Inferior parietal cortex (tissue), 1 donor: ENCODE data around the gene FOXN3.

Experiments
- DNase-seq: peaks from one replicate; pipeline ENCODE4 v3.0.0-alpha.2; 2016; ENCODE audit errors: extremely low spot score

The FOXN3 gene

DNA sequence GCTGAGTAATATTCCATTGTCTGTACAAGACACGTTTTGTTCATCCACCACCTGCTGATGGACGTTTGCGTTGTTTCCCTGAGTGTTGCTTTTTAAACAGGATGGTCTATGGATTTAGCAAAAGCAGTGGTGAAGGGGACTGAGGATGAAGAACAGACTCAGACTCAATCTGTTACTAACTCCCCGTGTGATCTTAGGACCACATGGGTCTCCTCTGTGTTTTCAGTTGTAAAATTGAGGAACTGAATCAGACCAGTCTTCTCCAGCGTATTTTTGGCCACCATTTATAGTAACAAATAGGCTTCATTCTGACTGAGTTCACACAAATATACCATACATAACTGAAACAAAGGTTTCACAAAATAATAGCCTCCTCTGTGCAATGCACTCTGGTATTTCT lies 85.6 kb downstream of the FOXN3 start:
- no peak for DNase-seq

GRCh38 chr14:89330236-89331002 lies 86.6 kb downstream of the FOXN3 start:
- DNase-seq: no peak

DNA sequence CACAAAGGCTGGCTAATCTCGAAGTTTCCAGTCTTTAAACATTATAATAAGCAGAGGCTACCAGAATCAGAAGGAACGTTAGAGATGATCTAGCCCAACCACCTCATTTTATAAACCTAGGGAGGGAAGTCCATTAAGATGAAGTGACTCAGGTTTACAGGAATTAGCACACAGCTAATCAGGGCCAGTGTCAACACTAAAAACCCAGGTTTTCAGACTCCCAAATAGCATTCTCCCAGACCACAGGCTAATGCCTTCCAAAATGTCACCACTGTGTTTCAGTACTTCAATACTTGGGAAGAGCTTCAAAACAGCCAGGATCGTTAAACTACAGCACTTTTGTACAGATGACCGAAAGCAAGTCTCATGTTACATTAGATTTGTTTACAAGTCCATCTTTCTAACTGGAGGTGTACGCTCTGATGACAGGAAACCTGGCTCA lies 89.2 kb downstream of the FOXN3 start:
- DNase-seq: no peak

DNA sequence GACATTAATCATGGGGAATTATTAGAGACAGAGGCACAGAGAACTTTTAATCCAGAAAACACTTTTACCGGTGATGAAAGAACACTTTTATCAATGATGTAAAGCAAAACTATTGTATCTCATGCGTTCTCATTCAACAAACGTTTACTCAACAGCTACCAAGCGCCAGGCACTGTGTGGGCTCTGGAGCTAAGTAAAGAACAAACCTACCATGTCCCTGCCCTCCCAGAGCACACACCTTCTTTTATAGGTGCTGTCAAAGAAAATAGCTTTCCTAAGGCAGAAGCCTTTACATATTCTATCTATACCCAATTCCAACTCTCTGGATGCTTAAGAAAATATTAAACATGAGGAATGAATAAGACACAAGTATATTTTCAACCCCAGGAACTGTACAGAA lies 91.1 kb downstream of the FOXN3 start:
- DNase-seq: no peak

DNA sequence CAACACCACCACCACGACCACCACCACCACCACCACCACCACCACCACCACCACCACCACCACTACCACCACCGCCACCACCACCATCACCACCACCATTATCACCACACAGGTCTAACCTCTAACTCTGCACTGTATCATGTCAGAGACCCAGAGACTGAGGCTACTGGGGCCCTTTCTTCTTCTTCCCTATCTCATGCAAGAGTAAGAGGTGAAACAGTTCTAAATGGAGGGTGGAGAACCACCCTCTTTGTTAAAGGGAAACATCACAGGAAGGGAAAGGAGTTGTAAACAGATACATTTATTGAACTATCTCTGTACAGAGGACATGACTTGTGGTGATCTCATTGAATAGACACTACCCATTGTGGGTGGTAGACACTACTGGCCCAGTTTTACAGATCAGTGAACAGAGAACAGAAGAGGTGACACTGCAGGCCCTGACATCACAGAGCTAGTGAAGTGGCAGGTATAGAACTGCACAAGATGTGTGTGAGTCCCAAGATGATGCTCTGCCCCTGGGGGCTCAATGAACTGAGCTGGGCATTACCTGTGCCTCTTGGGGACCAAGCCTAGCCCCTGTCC lies 91.6 kb downstream of the FOXN3 start:
- no peak for DNase-seq

DNA sequence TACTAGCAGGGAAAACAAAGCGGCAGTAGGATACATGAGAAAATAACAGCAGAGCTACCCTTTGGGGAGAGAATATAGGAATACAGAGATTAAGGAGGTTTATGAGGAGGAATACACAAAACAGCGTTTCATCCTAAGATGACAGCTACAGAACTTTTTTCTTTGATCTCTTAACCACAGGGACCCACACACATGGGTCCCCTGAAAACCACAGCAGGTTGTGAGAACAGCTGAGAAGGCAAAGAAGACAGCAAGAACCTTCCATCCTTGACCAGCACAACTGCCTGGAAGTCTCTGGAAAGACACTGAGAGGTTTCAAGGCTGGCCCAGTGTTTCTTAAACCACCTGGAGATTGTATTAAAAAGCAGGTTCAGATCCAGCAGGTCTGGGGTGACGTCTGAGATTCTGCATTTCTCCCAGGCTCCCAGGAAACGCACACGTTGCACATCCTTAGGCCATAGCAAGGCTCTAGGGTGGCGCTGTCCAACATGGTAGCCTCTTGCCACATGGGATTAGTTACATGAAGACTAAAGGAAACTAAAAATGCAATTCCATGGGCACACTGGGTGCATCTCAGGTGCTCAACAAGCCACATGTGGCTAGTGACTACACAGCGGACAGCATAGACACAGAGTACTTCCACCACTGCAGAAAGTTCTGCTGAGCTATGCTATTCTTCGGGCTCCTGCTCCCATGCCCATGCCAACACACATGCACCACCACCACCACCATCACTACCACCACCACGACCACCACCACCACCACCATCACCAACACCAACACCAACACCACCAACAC lies 92.3 kb downstream of the FOXN3 start:
- no peak for DNase-seq

DNA sequence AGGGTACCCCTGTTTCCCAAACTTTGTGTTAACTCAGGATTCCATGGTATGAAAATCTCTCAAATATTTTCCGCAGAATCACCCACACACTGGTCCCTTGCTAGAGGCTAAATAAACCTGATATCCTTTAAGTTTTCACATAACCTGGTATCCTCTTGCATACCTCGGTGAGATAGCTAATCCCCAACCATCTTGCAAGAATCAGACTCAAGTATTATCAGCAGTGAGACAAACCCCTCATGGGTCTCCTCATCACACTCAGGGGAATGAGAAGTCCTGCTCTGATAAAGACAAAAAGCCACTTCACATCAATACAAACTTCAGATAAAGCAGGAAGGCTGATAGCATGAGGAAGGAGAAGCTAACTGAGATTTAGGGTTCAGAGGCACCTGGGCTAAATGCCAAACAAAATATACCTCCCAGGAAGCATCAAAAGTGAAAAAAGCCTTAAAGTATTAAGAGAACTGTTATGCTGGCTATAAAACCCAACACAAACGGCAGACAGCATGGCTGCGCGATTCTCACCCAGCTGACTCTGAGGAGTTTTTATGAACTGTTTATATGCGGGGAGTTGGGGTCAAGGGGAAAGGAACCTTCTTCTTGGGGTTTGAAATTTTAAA lies 96.5 kb downstream of the FOXN3 start:
- DNase-seq: no peak

GRCh38 chr14:89319687-89320086 lies 97.3 kb downstream of the FOXN3 start:
- DNase-seq: no peak

DNA sequence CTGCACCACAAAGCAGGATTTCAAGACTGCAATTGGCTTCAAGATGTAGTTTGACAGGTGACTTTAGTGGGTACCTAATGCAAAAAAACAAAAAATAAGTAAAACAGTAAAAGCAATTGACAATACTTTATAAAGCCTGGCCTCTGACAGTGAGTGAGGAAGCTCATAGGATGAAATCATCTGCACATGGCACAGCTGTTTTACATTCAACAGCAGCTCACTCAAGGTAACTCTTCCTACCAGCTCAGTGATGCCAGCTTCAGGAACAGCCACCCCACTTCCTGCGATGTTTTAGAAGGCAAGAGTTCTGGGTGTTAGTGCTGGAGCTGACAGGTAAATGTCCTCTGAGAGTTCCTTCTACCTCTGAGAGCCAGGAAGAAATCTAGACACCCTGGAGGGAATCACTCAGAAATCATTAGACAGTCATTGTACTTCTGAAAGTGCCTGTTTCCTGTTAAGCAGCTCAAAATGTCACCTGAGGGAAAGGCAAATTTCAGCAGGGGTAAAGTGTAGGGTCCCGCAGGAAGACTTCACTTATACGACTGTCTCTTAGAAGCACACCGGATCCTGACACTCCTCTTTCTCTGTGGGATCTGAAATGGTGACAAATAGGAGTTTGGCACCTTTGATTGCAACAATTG lies 99.9 kb downstream of the FOXN3 start:
- DNase-seq: no peak

GRCh38 chr14:89315493-89316470 lies 101.3 kb downstream of the FOXN3 start:
- no peak for DNase-seq

GRCh38 chr14:89314274-89314673 lies 102.8 kb downstream of the FOXN3 start:
- DNase-seq: no peak

DNA sequence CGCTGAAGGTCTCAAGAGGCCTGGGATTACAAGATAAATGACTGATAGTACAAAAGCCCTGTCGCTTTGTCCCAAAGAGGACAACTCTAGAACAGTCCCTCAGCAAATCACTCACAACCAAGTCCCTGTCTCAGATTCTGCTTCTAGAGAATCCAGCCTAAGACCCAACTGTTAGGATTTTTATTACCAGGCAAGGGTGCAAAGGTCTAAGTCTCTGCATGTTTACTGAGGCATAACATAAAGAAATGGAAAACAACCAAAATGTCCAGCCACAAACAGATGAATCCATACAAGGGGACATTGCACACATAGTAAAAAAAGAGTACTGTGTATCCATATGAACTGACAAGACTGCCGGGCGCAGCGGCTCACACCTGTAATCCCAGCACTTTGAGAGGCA lies 104.1 kb downstream of the FOXN3 start:
- DNase-seq: no peak

- no peak for DNase-seq
Observed at GRCh38 chr14:89310211-89310610, 106.8 kb downstream of the FOXN3 start.

- DNase-seq: no peak
Observed at GRCh38 chr14:89309670-89310177, 107.3 kb downstream of the FOXN3 start.

DNA sequence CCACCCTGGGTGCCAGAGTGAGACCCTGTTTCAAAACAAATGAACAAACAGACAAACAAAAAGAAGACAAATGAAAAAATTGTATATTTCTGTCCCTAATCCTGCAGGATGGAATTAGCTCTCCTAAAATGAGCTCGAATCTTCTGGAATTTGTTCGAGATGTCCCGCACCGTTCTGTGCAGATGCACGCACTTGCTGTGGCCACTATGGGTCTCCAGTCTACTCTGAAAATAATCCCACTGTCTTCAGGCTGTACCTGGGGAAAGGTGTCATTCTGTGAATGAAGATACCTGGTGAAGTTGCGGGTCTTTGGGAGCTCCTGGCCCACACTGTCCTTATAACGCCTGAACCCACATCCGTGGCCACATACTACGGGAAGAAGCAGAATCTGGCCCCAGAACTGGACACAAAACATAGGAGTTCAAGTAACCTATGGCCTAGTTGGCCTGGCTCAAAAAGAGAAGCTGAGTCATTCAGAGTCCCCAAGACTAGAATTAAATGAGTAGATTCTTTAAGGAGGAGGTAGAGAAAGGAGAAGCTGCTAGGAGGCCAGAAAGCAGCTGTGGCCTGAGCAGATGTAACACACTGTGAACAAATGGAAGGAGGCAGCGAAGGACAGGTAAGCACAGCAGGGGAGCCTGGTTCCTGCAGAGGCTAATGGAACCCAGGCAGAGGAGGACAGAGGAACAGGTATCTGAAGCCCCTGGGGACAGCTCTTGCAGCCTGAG lies 108.6 kb downstream of the FOXN3 start:
- DNase-seq: no peak

- no peak for DNase-seq
Observed at GRCh38 chr14:89307409-89307808, 109.6 kb downstream of the FOXN3 start.

DNA sequence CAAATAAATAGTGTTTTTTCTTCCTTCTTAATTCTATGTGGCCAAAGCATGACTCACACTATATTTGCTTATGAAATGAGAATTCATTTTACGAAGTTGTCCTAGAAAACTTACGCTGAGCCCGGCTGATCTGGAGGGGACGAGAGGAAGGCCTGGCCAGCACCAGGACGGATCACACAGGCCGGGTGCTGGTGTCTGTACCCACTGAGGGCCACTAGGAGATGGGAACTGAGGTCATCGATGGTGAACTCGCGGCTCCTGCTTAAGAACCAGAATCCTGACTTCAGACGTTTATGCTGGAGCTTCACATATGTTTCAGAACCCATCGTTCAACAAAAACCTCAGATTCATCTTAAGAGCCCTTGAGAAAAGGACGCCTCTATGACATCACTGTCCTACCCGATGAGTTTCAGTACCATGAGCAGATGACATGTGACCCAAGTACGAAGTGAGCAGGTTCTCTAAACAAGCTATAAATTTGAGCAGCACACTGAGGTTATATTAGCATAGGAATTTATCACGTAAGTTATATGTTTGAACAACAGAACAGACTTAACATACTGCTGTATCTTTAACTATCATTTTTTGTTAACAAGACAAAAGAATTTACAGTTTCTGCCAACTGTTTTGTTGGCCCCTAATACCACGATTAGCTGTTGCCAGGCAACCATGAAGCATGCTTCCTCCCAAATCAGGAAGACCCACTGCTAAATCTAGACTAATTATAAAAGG lies 111.9 kb downstream of the FOXN3 start:
- no peak for DNase-seq

DNA sequence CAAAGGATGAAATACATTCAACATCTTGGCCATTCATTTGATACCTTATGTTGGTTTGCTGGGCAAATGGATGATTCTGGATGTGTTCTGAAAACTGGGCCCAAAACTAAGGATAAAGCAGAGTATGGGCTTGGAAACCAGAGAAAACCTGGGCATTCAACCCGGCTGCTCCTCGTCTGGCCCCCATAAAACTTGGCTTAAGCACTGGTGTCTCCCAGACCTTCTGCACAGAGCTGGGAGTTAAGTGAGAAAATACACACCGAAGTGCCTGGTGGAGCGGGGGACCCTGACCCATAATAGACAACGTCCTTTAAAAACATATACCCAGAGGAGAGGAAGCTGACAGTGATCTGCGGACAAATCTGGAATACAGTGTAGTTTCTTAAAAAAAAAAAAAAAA lies 112.5 kb downstream of the FOXN3 start:
- no peak for DNase-seq
